ENCODE results near the gene A3GALT2. TPM values are rescaled to one million over a fixed set of nuclear protein-coding genes. Genes with fewer than 3 reads are reported as not detected.

Gene A3GALT2
- total and polyA plus RNA-seq, 9 of the 15 experiments (the other 6 are each of a cell fraction or from before 2014, with no cell fraction given): not detected

GRCh38 chr1:33296824-33297223 is 24.1 kb downstream of the A3GALT2 start (continued):
- no peak for TF ChIP-seq ZNF449 (CRISPR knock-in tag; IDR thresholded peaks at IDR 0.05)
- no peak for TF ChIP-seq CHD4 (IDR thresholded peaks at IDR 0.05; ENCODE audit: insufficient read depth, insufficient replicate concordance, low read depth, low read length, poor library complexity, severe bottlenecking)
- TF ChIP-seq STAT5B (CRISPR knock-in tag; IDR thresholded peaks at IDR 0.05): no peak

- Histone ChIP-seq H3K9me1 (ENCODE audit: control insufficient read depth, insufficient read depth, low read length) (no peaks in the 10 kb centered on the region), H3K27ac (ENCODE audit: extremely low read depth, low read depth, low read length) (no peak overlapping the region), H2AFZ (ENCODE audit: low read depth, low read length) (no peak overlapping the region), H3K79me2 (ENCODE audit: control insufficient read depth, insufficient read depth, low read length) (no peaks in the 10 kb centered on the region), H3K4me2 (ENCODE audit: insufficient read depth, low read length) (no peak overlapping the region), H3K36me3 (ENCODE audit: control insufficient read depth, insufficient read depth, low read length) (no peaks in the 10 kb centered on the region), H3K9ac (ENCODE audit: insufficient read depth in 1 of 2, low read depth in 2 of 2, low read length in 2 of 2) (no peak overlapping the region), H4K20me1 (replicated peaks; ENCODE audit: control insufficient read depth, insufficient read depth, low read length) (peaks cover 4% of the 10 kb centered on the region; the same call in 1 of the 2 replicates), H3K9me3 (replicated peaks; ENCODE audit: control insufficient read depth, insufficient read depth, low read depth, low read length) (no peaks in the 10 kb centered on the region), H3K27me3 (ENCODE audit: control insufficient read depth in 2 of 2, insufficient read depth in 2 of 2, low read length in 2 of 2) (peaks cover 0 to 23% of the 10 kb centered on the region in 2 experiments; a peak in 3 of 5 replicates), H3K4me1 (replicated peaks in 1 of 2; ENCODE audit: control insufficient read depth in 2 of 2, insufficient read depth in 2 of 2, low read length in 2 of 2) (peaks cover 0 to 6% of the 10 kb centered on the region in 2 experiments; a peak in 1 of 5 replicates), H3K4me3 (no peak overlapping the region)
- in situ Hi-C loops (cut with MboI): loop anchor here (5.0 to 10.0 kb wide), 3 partner anchors 71 to 316 kb away; no protein-coding TSS in a partner anchor
- no TSS peak for BruUV-seq (replicated peaks)
- WGBS (ENCODE audit: insufficient coverage, low coverage, missing lambda C conversion rate): 15% methylated on average over 9 of the region's 9 CpGs
- no peak for FAIRE-seq
- ChIA-PET POLR2A (interaction anchor here (0.5 to 1.0 kb wide), 4 partner anchors 16 to 68 kb away, joined by 3 to 5 read pairs (median 4); no protein-coding TSS in a partner anchor), CTCF (ENCODE audit: low intra/inter-chr PET ratio) (interaction anchor here (1.5 to 4.1 kb wide), 5 partner anchors 55 to 174 kb away, joined by 7 to 59 read pairs (median 10); no protein-coding TSS in a partner anchor)
- DNase-seq (ENCODE audit: extremely low read depth in 1 of 4, low spot score in 3 of 4): no peak
- no peak for ATAC-seq
- intact Hi-C loops (cut with micrococcal nuclease): loop anchor here (10.0 kb wide), 1 partner anchor 161 kb away; no protein-coding TSS in a partner anchor
- TF ChIP-seq CTCF (IDR thresholded peaks at IDR 0.05 in 2 of 3, conservative IDR thresholded peaks at IDR 0.05 in 1 of 3; ENCODE audit: insufficient read depth in 2 of 3, low read depth in 1 of 3, low read length in 3 of 3) (peak in 1 of 3 experiments; percentile 27; a peak in 2 of 6 replicates), TEAD1 (CRISPR knock-in tag; IDR thresholded peaks at IDR 0.05) (0 out of 4 replicates have a peak, but pooled peaks of 1 of the 2 experiments have one; percentile 25), KDM2B (CRISPR knock-in tag; IDR thresholded peaks at IDR 0.05) (no peak)
Observed at GRCh38 chr1:33296082-33296458, 24.8 kb downstream of the A3GALT2 start.
